ELR (cell line): ENCODE data around the gene CARD19.
A peak's percentile ranks its signal among the peaks of the same experiment; 100 is the strongest.
"Not testable (repeated sequence)": the region's sequence is repeated elsewhere in the genome, so short reads cannot be mapped to it uniquely, and the experiment has no call there.

ENCODE experiments used
- DNase-seq: peaks from one replicate; pipeline ENCODE4 v3.0.0-alpha.2; 2015; ENCODE audit warnings: low read depth

Gene CARD19

GRCh38 chr9:93107151-93107824 is 11.3 kb downstream of the CARD19 start:
- no peak for DNase-seq

DNA sequence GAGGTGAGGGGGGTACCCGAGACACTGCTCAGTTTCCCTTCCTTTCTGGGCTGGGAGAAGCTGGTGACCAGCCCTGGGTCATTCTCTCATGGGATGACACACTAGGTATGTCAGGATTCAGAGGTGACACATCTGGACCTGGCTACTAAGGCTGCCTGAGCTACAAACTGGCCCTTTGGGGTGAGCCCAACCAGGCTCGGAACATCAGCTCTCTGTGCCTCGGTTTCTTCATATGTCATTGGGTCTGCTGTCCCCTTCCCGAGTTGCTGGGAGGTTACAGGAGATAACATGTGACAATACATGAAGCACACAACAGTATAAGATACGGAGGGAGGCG is 11.8 kb downstream of the CARD19 start:
- no peak for DNase-seq

DNA sequence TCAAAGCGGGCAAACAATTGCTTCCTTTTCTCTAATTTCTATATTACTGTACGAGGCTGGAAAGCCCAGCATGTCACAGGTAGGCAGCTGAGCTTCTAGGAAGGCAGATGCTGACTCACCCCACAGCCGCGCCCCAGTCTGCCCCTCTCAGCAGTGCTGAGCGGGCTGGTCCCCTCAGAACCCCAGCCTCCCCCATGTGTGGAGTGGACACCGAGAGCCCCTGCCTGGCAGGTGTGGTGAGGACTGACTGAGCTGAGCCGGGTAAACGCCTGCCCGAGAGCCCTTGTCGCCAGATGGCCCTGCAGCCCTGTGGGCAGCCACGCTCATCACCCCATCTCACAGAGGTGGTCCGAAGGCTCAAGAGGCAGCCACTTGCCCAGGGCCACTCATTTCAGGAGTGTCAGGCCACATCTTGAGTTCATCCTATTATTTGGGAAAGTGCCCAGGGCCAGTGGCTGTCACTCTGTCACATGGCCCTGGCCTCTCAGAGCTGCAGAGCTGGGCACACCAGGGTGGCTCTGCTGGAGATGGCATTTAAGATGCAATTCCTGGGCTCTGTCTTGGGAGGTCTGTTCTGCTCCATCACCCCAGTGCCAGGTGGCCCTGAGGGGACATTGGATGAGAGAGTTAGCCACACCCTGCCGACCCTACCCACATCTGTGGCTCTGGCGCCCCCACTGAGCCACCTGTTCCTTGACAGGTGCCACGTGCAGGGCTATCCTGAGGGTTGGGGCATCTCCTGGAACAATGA is 12.4 kb downstream of the CARD19 start:
- DNase-seq, result no peak

DNA sequence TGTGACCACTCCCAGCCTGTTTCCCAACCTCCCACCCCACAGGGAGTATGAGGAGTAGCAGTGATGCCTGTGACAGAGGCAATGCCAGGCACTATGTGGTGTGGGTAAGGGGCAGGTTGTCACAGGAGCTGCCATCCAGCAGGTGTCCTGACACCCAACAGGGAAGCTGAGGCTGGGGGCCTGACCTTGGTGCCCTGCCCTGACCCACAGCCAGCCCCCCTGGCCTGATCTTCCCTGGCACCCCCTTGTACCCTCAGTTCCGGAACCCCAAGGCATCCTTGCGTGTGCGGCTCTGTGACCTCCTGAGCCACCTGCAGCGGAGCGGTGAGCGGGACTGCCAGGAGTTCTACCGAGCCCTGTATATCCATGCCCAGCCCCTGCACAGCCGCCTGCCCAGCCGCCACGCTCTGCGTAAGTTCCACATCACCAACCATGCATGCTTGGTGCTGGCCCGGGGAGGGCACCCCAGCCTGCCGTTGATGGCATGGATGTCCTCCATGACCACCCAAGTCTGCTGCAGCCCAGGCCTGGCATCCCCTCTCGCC is 14.4 kb downstream of the CARD19 start:
- DNase-seq, result no peak

- no peak for DNase-seq
Measured at GRCh38 chr9:93111001-93111370, 15.0 kb downstream of the CARD19 start.

DNA sequence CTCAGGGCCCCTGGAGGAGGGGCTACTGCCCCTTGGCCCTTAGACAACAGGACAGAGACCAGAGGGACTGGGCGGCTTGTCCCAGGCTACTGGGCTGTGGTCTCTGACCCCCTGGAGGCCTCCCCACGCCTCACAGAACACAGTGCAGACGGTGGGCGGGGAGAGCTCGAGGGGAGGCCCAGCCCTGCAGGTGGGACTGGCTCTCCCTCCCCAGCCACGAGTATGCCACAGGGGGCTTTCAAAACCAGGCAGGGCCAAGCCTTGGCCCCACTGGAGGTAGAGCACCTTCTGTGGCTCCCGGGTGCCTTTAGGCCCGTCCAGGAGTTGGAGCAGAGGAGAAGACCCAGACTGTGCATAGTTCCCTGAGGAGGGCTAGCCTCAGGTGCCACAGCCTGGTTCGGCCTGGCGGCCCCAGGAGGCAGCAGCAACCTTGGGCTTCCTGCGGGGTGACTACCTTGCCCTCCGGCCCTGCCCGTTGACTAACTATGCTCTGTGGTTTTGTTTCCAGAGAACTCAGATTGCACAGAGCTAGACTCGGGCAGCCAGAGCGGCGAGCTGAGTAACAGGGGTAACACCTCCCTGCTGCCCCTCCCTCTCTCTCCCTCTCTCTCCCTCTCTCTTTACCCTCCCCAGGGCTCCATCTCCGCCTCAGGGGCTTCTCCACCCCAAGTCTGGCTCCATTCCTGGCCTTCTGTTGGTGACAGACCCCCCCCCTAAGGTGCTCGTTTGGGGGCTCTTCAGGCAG is 15.5 kb downstream of the CARD19 start:
- peak; percentile 98 for DNase-seq

- DNase-seq, result no peak
Measured at GRCh38 chr9:93112116-93112863, 16.3 kb downstream of the CARD19 start.

GRCh38 chr9:93112864-93113389 is 16.9 kb downstream of the CARD19 start:
- no peak for DNase-seq

GRCh38 chr9:93114169-93114983 is 18.4 kb downstream of the CARD19 start:
- DNase-seq, result no peak

GRCh38 chr9:93114984-93115335 is 18.9 kb downstream of the CARD19 start:
- no peak for DNase-seq

- DNase-seq, result no peak
Measured at GRCh38 chr9:93115486-93116071, 19.6 kb downstream of the CARD19 start.

GRCh38 chr9:93116072-93116961 is 20.3 kb downstream of the CARD19 start:
- peak; percentile 88 for DNase-seq

DNA sequence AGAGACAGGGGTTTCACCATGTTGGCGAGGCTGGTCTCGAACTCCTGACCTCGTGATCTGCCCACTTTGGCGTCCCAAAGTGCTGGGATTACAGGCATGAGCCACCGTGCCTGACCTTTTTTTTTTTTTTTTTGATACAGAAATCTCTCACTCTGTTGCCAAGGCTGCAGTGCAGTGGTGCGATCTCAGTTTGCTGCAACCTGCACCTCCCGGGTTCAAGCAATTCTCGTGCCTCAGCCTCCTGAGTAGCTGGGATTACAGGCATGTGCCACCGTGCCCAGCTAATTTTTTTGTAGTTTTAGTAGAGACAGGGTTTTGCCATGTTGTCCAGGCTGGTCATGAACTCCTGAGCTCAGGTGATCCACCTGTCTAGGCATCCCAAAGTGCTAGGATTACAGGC is 21.5 kb downstream of the CARD19 start:
- not testable (repeated sequence) for DNase-seq

DNA sequence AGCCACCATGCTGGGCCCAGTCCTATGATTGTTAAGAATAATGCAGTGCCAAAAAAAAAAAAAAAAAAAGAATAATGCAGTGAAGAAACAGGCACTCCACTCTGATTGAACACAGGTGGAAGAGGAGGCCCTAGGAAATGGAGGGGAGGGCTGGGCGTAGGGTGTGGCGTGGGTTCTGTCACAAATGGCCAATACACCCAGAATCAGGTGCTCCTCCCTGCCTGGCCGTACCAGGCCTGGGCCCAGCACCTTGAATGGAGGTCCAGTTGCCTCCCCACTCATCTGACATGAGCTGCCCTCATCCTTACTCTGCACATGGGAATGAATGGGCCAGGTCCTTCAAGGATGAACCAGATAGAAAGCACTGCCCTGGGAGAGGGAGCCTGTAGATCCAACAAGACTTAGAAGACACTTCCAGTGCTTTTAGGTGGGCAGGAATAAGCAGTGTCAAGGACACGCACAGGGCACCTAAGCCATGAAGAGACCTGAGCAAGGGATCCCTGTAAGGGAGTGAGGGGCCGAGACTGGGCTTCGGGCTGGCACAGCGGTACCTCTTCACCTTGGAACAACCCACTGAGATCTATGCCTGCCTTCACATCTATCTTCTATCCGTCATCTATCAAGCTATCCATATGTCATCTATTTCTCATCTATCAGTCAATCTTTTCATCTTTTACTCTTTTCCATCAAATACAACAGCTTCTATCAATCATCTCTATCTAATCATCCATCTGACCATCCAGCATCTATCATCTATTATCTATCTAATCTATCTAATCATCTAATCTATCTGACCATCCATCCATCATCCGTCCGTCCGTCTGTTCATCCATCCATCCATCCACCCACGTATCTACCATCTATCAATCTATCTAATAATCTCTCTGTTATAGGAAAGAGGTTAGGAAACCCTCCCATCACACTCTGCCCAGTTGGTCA is 22.2 kb downstream of the CARD19 start:
- DNase-seq, result no peak

DNA sequence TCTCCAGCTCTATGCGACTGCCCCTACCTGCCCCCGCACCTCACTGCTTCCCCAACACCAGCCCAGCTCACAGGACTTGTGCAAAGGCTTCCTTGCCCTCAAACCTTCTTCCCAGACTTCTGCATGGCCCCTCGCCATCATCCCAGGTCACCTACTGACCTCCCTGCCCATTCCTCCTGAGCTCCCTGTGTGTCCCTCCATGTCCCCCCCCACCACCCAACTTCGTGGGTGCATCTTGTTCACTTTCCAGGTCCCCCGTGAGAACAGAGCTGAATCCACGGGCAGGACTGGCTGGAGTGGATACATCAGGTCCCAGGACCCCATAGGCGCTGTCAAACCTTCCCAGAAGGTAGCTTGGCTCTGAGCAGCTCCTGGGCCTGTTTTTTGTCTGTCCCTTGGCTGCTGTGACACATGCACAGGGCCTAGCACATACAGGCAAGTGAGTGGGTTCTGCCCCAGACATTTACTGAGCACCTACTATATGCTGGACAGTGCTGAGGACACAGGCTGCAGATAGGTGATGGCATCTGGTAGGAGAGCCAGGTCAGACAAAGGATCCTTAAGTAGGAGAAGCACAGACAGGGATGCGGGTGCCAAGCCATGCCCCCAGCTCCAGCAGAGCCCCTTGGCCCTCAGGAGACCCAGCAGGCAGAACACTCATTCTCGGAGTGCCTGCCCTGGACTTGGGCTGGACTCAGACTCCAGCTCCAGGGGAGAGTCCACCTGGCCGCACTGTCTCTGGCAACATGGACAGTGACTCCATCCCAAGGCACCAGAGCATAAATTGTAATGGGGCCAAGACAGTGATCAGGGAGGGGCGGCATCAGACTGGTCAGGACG is 23.1 kb downstream of the CARD19 start:
- no peak for DNase-seq

DNA sequence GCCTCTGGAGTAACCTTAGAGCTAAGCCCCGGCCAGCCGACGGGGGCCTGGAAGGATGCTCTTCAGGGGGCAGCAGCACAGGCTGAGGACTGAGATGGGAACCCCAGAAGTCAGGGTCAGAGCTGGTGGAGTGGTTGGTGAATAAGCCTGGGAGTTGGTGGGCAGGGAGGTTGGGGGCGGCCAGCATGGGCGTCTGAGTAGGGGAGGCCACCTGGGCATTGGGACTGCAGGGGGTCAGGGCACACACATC is 23.6 kb downstream of the CARD19 start:
- no peak for DNase-seq

GRCh38 chr9:93119953-93120845 is 24.2 kb downstream of the CARD19 start:
- DNase-seq, result peak; percentile 98
